Gastroesophageal sphincter (tissue), 3 donors: Measurements from ENCODE around the gene SRD5A2.

ENCODE experiments used
- CTCF ChIP-seq, 4 experiments: fragments of 200-600 bp in 2 of 4; fragments of 450-650 bp in 2 of 4; sonication (generic) in 1 of 4; IDR thresholded peaks; one replicate each; pipeline ENCODE4 v1.5.1; 2017 to 2019; ENCODE audit warnings: antibody characterized with exemption in 4 of 4, mild to moderate bottlenecking in 2 of 4, moderate library complexity in 2 of 4
- POLR2AphosphoS5 ChIP-seq: sonication (generic); formaldehyde crosslinking; IDR thresholded peaks from one replicate; pipeline ENCODE4 v1.6.1; 2017; ENCODE audit warnings: antibody characterized with exemption

GRCh38 chr2:31483246-31483645 is 97.5 kb downstream of the SRD5A2 start:
- TF ChIP-seq CTCF (IDR thresholded peaks at IDR 0.05) (no peak), POLR2AphosphoS5 (no peak)
